Lower leg skin (tissue), 4 donors: ENCODE results near the gene YWHAE. TPM values are rescaled to one million over a fixed set of nuclear protein-coding genes. Genes with fewer than 3 reads are reported as not detected.

ENCODE experiments used
- DNase-seq, 2 donors: peaks; one replicate each; pipeline ENCODE4 v3.0.0-alpha.2; 2019; ENCODE audit warnings: low spot score in 2 of 2
- H3K4me3 ChIP-seq: fragments of 200-600 bp; sonication (generic); 2 replicates; pipeline ENCODE4 v1.5.1; 2017; ENCODE audit warnings: mild to moderate bottlenecking, low read depth; ENCODE audit not compliant: poor library complexity, severe bottlenecking
- CTCF ChIP-seq, 3 donors: fragments of 450-650 bp; IDR thresholded peaks; one replicate each; pipeline ENCODE4 v1.5.1; 2016; ENCODE audit warnings: antibody characterized with exemption in 3 of 3, mild to moderate bottlenecking in 3 of 3, moderate library complexity in 2 of 3
- POLR2A ChIP-seq, 2 donors: fragments of 450-650 bp; IDR thresholded peaks; one replicate each; pipeline ENCODE4 v1.6.1; 2016 to 2017; ENCODE audit warnings: antibody characterized with exemption in 2 of 2, mild to moderate bottlenecking in 1 of 2, moderate library complexity in 1 of 2
- WGBS, 2 donors: methylation state at CpG; one replicate each; pipeline ENCODE4 v1.1.5; 2018; 5-methylcytosine and 5-hydroxymethylcytosine counted together
- intact Hi-C: fragments of 100-400 bp; cut with DNase I; formaldehyde crosslinking; loops from one replicate; pipeline ENCODE4 v1.15.0; 2023; ENCODE audit warnings: low total_unique reads
- total RNA-seq, 4 donors: library from RNA; depleted of rRNA; stranded (reverse); fragments of >200 nt; gene quantifications; one replicate each; pipeline ENCODE4 v1.1.0, GENCODE V29; 2016

Gene YWHAE
- total RNA-seq, 4 donors from 2014 or later: 431 to 648 (median 506) TPM

- intact Hi-C loops: no loop called here
- DNase-seq: no peak
- no peak for TF ChIP-seq POLR2A (IDR thresholded peaks at IDR 0.05)
- no peak for TF ChIP-seq CTCF (IDR thresholded peaks at IDR 0.05)
- no peak overlapping the region for H3K4me3 ChIP-seq
- 93 to 94% methylated on average over 4 of the region's 4 CpGs for WGBS, 2 donors
Observed at GRCh38 chr17:1442187-1442586, 42.2 kb upstream of the YWHAE start.

- 87 to 96% methylated on average over 8 of the region's 8 CpGs for WGBS, 2 donors
- no peak overlapping the region for H3K4me3 ChIP-seq
- intact Hi-C loops: no loop called here
- TF ChIP-seq POLR2A (IDR thresholded peaks at IDR 0.05) (no peak), CTCF (IDR thresholded peaks at IDR 0.05) (no peak)
- DNase-seq: no peak
Observed at GRCh38 chr17:1440921-1441320, 40.9 kb upstream of the YWHAE start.

- TF ChIP-seq POLR2A (IDR thresholded peaks at IDR 0.05): no peak
- TF ChIP-seq CTCF (IDR thresholded peaks at IDR 0.05): no peak
- intact Hi-C loops: no loop called here
- WGBS, 2 donors: 50 to 58% methylated on average over 11 of the region's 11 CpGs
- no peak overlapping the region for H3K4me3 ChIP-seq
- no peak for DNase-seq
Observed at GRCh38 chr17:1438593-1439083, 38.6 kb upstream of the YWHAE start.

- intact Hi-C loops: no loop called here
- no peak for DNase-seq
- 86 to 91% methylated on average over 3 of the region's 3 CpGs for WGBS, 2 donors
- H3K4me3 ChIP-seq: no peak overlapping the region
- TF ChIP-seq CTCF (IDR thresholded peaks at IDR 0.05): no peak
- no peak for TF ChIP-seq POLR2A (IDR thresholded peaks at IDR 0.05)
Observed at GRCh38 chr17:1435326-1435725, 35.3 kb upstream of the YWHAE start.

GRCh38 chr17:1434150-1434549 lies 34.1 kb upstream of the YWHAE start:
- no peak for DNase-seq
- no peak overlapping the region for H3K4me3 ChIP-seq
- TF ChIP-seq POLR2A (IDR thresholded peaks at IDR 0.05): no peak
- TF ChIP-seq CTCF (IDR thresholded peaks at IDR 0.05): no peak
- 93 to 97% methylated on average over 3 of the region's 3 CpGs for WGBS, 2 donors
- intact Hi-C loops: no loop called here

- WGBS, 2 donors: 79 to 86% methylated on average over 2 of the region's 2 CpGs
- no peak for DNase-seq
- no peak for TF ChIP-seq CTCF (IDR thresholded peaks at IDR 0.05)
- TF ChIP-seq POLR2A (IDR thresholded peaks at IDR 0.05): no peak
- intact Hi-C loops: no loop called here
- no peak overlapping the region for H3K4me3 ChIP-seq
Observed at GRCh38 chr17:1431631-1432104, 31.6 kb upstream of the YWHAE start.
